ENCODE data around the gene CNTRL.
"Not testable (repeated sequence)": the region's sequence is repeated elsewhere in the genome, so short reads cannot be mapped to it uniquely, and the experiment has no call there.

The CNTRL gene, protein sequence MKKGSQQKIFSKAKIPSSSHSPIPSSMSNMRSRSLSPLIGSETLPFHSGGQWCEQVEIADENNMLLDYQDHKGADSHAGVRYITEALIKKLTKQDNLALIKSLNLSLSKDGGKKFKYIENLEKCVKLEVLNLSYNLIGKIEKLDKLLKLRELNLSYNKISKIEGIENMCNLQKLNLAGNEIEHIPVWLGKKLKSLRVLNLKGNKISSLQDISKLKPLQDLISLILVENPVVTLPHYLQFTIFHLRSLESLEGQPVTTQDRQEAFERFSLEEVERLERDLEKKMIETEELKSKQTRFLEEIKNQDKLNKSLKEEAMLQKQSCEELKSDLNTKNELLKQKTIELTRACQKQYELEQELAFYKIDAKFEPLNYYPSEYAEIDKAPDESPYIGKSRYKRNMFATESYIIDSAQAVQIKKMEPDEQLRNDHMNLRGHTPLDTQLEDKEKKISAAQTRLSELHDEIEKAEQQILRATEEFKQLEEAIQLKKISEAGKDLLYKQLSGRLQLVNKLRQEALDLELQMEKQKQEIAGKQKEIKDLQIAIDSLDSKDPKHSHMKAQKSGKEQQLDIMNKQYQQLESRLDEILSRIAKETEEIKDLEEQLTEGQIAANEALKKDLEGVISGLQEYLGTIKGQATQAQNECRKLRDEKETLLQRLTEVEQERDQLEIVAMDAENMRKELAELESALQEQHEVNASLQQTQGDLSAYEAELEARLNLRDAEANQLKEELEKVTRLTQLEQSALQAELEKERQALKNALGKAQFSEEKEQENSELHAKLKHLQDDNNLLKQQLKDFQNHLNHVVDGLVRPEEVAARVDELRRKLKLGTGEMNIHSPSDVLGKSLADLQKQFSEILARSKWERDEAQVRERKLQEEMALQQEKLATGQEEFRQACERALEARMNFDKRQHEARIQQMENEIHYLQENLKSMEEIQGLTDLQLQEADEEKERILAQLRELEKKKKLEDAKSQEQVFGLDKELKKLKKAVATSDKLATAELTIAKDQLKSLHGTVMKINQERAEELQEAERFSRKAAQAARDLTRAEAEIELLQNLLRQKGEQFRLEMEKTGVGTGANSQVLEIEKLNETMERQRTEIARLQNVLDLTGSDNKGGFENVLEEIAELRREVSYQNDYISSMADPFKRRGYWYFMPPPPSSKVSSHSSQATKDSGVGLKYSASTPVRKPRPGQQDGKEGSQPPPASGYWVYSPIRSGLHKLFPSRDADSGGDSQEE (N-terminal part only)

DNA sequence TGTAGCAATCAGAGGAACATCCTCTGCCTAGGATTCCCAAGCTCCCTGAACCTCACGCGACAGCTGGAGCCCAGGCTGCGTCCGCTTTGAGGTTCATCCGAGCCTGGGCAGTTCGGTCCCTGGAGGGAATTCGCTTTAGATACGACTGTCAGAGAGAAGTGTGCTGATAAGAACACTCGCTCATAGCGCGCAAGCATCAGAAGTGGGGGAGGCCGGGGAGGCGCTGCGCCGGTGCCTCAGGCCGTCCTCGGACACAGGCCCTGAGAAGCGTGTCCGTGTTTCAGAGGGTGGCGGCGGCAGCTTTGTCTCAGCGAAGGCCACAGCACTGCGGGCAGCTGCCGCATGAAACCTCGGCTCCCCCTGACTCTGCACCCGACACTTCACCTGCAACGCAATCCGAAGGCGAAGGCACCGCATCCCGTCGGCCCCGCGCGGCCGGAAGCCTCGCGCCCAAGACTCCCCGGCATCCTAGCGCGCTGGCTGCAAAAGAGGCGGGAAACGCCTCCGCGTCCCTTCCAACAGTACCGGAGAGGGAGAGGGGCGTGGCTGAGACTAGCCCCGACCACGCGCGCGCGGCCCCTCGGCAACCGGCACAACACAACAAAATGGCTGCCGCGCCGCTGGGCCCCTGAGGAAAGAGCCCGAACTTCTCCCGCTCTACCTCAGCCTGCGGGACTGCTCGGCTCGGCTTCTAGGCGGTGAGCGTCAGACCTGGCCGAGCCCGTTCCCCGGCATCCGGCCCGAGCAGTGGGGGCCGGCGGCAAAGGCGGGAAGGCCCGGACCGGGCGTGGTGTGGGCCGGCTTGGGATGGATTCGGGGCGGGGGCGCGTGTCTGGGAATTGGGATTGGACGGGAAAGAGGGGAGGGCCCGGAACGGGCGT is at the start of gene CNTRL:
Gene CNTRL, plus strand, starts transcription at position 586 of the 881 bp plus-strand sequence. CDS start 13,372 bp downstream, outside the sequence.
- peak; percentile 80 for DNase-seq (ENCODE audit: low spot score)

DNA sequence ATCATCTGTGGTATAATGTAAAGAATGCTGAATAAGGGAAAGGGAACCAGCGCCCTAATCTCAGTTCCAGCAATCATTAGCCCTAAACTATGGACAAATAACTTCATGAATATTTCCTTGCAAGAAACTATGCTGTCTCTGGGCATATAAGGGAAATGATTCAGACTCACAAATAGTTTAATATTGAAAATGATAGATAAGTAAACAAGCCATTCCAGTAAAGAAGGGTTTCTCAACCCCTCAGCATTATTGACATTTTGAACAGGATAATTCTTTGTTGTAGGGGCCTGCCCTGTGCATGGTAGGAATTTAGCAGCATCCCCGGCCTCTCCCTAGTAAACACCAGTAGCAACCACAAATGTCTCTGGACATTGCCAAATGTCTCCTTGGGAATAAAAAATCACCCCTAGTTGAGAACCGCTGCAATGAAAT is 48.5 kb upstream of the CNTRL start:
- DNase-seq (ENCODE audit: low spot score): no peak

DNA sequence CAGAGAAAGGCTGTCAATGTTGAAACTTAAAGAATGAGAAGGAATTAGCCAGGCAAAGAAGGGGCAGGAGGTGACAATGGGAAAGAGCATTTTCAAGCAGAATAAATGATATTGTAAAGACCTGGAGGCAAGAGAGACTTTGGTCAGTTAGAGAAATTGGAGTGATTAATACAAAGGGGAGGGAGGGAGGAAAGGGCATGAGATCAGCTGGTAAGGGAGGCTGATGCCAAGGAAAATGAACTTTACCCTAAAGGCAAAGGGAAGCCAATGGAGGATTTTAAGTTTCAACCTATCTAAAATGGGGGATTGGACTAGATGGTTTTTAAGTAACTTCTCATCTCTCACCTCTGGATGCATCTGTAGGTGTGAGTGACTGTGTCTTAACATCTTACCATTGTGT is 48.0 kb upstream of the CNTRL start:
- DNase-seq (ENCODE audit: low spot score): no peak

DNA sequence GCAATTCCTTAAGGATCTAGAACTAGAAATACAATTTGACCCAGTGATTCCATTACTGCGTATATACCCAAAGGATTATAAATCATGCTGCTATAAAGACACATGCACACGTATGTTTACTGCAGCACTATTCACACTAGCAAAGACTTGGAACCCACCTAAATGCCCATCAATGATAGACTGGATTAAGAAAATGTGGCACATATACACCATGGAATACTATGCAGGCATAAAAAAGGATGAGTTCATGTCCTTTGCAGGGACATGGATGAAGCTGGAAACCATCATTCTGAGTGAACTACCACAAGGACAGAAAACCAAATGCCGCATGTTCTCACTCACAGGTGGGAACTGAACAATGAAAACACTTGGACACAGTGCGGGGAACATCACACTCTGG is 46.5 kb upstream of the CNTRL start:
- not testable (repeated sequence) for DNase-seq (ENCODE audit: low spot score)

DNA sequence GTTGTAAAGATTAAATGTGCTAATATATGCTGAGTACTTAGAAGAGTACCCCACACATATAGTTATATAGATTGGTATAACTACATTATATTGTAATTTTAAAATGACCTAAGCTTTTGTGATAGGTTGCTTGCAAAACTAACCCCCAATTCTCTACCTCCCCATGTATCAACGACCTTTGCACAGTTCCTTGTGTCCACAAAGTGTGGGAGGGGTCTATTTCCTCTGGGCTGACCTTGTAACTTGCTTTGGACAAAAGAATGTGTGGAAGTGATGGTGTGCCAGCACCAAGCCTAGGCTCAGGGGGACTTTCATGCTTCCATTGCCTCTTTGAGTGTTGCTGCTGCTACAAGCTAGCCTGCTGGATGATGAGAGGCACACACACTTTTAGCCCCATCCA is 45.3 kb upstream of the CNTRL start:
- no peak for DNase-seq (ENCODE audit: low spot score)

DNA sequence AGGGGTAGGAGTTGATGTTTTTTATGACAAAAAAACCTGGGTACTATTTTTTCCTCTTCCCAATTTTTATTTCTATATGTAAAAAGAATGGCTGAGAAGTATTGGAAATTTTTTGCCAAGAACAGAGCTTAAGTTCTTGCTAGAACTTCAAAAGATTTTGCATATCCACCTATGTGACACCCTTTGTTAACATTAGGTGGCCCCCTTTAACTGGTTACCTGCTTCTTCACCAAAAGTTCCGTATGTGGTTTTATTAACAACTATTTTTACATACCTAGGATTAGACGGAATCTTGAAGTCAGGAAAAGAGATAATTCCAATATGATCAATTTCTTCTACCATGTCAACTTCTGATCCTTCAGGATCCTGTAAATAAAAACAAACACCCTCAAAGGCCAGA is 40.2 kb upstream of the CNTRL start:
- DNase-seq (ENCODE audit: low spot score): no peak

DNA sequence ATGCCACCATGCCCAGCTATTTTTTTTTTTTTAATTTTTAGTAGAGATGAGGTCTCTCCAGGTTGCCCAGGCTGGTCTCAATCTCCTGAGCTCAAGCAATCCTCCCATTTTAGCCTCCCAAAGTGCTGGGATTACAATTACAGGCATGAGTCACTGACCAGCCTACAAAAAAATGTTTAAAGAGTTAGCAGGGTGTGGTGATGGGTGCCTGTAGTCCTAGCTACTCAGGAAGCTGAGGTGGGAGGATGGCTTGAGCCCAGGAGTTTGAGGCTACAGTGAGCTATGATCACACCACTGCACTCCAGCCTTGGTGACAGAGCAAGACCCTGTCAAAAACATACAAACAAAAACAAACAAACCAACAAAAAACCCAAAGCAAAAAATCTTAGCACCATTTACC is 39.0 kb upstream of the CNTRL start:
- DNase-seq (ENCODE audit: low spot score): not testable (repeated sequence)

DNA sequence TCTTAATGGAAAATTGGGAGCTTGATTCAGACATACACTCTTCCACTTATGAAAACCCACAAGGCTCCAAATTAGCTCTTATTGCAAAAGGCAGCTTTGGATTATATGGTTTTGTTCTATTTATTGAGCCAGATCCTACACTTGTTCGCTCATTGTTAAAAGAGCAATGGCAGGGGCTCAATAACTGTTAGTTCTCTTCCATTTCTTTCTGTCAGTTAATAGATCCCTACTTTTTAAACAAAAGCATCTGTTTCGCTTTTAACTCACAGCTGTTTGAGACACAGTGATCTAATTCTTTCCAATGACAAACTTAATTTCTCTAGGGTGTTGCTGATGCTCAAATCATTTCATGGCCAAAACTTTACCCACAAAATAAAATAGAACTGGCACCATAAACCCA is 36.4 kb upstream of the CNTRL start:
- no peak for DNase-seq (ENCODE audit: low spot score)

DNA sequence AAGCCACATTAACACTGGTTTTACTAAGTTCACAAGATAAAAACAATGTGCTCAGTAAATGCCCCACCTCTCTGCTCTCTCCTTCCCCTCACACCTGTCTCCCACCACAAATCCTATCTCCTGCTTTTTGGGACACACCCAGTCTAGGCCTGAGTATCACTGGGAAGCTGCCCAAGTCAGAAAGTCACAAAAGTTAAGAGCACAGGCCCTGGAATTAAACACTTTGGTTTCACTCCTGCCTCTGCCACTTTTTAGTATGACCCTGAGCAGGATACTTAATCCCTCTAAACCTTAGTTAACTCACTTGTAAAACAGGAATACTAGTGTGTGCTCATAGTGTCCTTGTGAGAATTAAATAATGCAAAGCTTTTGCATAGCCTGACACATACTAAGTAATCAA is 36.0 kb upstream of the CNTRL start:
- DNase-seq (ENCODE audit: low spot score): no peak

DNA sequence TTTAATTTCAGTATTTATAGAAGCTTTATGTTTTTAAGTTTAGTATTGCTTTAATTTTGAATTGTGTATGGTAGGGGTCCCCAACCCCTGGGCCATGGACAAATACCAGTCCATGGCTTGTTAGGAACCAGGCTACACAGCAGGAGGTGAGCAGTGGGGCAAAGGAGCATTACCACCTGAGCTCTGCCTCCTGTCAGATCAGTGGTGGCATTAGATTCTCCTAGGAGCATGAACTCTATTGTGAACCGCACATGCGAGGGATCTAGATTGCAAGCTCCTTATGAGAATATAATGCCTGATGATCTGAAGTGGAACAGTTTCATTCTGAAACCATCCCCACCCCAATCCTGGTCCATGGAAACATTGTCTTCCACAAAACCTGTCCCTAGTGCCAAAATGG is 26.6 kb upstream of the CNTRL start:
- DNase-seq (ENCODE audit: low spot score): no peak

DNA sequence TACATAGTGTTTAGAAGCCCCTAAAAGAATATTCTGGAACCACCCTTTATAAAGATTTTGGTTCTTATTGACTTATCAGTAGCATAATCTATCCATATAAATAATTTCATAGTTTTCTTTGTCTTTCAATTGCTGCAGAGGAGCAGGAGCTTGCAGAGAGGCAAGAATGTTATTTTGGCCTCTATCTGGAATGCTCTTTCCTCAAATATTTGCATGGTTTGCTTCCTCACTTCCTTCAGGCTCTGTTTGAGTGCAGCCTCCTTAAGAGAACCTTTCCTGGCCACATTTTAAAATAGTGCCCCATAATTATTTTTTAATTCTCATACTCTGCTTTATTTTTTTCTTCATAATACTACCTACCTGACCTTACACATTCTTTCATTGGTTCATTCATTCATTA is 26.1 kb upstream of the CNTRL start:
- DNase-seq (ENCODE audit: low spot score): no peak

DNA sequence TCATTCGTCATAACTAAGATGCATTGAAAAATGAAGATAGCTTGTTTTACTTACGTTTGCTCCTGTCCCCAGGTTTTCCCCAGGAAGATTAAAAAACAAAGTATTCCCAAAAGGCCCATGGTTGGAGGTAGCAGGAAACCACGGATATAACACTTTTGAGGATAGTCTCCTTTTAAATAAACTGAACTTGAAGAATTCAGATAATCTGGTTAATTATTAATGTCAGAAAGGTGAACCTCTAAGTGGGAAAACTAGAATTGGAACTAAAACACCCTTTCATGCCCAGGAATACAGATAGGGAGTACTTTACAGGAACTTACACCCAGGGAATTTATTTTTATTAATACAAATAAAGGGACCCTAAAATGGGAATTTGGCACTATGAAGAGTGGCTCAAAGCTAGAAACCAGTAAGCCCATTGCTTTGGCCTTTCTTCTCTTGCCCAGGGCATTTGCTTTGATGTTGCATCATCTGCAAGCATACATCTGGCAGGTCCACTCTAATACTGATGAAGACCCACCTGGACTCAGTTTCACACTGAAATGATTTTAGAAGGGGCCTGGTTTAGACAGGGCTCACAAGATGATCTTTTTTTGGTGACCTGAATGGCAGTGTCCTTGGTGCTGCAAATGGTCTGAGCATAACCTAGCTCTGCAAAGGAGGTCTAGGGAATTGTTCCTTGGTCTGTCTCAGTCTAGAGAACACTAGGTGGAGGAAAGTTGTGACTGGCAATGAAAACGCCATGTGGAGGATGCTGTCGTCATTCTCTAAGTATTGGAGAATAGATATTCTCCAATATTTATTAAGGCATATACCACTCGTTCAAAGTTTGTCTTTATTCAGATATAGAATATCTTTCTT is 24.4 kb upstream of the CNTRL start, which contains the start of gene C5:
Gene C5, minus strand, starts transcription at position 148 of the 861 bp plus-strand sequence. Its CDS starts 29 bp downstream, at position 119.
- no peak for DNase-seq (ENCODE audit: low spot score)

DNA sequence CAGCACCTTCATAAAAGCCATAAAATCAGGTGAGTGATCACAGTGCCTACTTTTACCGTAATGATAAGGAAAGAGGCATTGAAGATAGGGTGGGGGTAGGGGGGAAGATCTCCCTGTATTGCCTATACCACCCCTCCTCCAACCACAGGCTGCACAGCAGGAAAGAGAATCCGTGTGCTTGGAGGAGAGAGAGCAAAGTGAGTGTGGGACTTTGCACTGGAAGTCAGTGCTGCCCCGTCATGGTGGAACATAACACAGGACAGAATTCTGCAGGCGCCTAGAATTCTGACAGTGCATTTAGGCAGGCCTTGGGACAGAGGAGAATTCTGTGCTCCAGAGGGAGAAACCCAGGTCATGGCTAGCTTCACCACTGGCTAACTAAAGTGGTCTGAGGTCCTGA is 21.2 kb upstream of the CNTRL start:
- DNase-seq (ENCODE audit: low spot score): no peak

DNA sequence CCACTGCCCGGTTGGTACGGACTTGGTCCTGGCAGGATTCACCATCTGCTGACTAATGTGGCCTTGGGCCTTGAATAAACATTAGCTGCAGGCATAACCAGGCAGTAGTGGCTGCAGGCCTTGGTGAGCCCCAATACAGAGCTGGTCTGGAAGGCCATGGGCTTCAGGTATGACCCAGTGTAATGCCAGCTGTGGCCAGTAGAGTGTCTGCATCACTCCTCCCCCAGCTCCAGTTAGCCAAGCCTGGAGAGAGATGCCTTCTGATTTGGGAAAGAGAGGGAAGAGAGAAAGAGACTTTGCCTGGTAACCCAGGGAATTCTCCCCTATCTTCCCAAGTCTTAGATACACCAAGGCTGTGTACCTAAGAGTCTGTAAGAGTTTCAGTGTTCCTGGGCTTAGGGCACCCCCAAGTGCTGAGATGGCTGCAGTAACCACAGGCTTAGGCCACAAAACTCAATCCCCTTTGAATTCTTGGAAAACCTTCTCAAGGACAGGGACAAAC is 19.1 kb upstream of the CNTRL start:
- no peak for DNase-seq (ENCODE audit: low spot score)

DNA sequence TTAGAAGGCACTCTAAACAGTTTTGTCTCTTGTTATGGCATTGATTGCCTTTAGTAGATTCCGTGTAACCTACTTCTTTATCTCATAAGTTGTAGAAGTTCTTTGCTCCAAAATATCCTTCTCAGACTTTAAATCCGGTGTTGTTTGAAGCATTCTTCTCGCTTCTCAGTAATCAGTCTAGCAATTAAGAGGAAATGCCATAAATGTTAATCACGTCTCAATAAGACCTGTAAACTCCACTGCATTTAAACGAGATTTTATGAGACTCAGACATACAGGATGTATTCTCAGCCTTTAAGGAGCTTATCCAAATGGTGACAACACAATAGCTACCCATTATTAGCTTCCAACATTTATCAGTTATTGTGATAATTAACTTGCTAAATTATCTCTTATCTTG is 16.9 kb upstream of the CNTRL start:
- DNase-seq (ENCODE audit: low spot score): no peak

DNA sequence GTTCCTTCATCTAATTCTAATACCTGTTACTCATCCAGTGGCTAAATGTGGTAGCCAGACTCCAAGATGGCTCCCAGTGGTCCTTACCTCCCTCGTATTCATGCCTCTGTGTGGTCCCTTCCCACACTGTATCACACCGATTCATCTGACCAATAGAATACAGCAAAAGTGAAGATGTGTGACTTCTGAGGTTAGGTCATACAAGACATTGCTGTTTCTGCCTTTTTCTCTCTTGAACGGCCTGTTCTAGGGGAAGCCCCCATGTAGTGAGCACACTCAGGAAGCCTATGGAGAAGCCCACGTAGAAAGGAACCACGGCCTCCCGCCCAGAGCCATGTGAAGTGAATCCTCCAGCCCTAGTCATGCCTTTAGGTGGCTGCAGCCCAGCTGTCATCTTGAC is 15.2 kb upstream of the CNTRL start:
- DNase-seq (ENCODE audit: low spot score): no peak

DNA sequence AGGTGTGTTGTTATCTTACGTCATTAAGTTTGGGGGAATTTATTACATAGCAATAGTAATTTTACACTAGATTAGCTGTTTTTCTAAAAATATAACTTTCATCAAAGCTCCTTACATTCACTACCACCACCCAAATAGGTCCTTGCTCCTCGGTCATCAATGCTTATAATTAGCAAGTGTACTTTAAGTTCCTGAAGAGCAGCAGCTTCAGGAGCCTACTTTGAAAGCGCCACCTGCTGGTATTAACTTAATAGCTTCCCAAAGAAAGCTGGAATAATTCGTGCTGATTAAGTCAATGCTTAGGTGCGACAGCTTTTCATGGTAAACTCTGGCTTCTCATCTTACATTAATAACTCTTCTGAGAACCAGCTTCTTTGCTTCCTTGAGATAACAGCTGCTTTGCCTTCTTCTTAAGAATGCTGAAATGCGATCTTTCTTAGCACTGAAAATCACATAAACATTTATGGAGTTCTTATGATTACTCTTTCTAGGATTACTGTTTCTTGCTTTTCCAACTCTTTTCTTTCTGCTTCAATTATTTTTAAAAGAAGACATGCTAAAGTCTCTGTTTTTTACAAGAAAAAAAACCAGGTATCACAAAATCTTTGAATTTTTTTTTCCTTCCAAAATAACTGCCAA is 14.6 kb upstream of the CNTRL start:
- peak; percentile 70 for DNase-seq (ENCODE audit: low spot score)

DNA sequence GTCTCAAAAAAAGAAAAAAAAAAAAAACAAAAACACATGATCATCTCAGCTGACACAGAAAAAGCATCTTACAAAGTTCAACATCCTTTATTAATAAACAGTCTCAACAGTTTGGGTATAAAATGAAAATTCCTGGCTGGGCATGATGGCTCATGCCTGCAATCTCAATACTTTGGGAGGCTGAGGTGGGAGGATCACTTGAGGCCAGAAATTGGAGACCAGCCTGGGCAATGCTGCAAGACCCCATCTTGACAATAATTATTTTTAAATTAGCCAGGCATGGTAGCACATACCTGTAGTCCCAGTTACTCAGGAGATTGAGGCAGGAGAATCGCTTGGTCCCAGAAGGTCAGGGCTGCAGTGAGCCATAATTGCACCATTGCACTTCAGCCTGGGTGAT is 7.9 kb upstream of the CNTRL start:
- DNase-seq (ENCODE audit: low spot score): no peak

DNA sequence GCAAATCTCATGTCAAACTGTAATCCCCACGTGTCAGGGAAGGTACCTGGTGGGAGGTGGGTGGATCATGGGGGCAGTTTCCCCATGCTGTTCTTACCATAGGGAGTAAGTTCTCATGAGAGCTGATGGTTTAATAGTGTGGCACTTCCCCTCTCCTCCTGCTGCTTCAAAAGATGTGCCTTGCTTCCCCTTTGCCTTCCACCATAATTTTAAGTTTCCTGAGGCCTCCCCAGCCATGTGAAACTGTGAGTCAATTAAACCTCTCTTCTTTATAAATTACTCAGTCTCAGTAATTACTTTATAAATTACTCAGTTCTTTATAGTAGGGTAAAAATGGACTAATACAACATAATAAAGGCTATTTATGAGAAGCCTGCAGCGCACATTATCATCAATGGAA is 7.1 kb upstream of the CNTRL start:
- DNase-seq (ENCODE audit: low spot score): no peak

DNA sequence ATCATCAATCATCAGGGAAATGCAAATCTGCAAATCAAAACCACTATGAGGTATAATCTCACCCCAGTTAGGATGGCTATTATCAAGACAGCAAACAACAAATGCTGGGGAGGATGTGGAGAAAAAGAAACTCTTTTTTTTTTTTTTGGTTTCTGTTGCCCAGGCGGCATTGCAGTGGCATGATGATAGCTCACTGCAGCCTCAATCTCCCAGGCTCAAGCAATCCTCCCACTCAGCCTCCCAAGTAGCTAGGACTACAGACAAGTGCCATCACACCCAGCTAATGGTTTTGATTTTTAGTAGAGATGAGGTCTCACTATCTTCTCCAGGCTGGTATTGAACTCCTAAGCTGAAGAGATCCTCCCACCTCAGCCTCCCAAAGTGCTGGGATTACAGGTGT is 5.4 kb upstream of the CNTRL start:
- DNase-seq (ENCODE audit: low spot score): no peak
